OCI-LY7 (cell line): Measurements from ENCODE around the gene LYRM1. TPM values are rescaled to one million over a fixed set of nuclear protein-coding genes. Genes with fewer than 3 reads are reported as not detected.

ENCODE experiments used
- BruUV-seq: library from RNA; stranded (reverse); fragments of 400-500 nt; replicated peaks from 2 replicates; lab custom pipeline; 2021; lab: Mats Ljungman, UMichigan
- CTCF ChIA-PET: fragments of 300-600 bp; sonication (Branson Sonifier 250); formaldehyde crosslinking; loops from one replicate; lab custom pipeline; 2022; ENCODE audit warnings: antibody characterized with exemption; ENCODE audit not compliant: unreplicated experiment; lab: Charles Lee
- POLR2A ChIA-PET: fragments of 300-600 bp; sonication (Branson Sonifier 250); formaldehyde crosslinking; loops from one replicate; lab custom pipeline; 2022; ENCODE audit warnings: antibody characterized with exemption; lab: Charles Lee
- DNase-seq: peaks from one replicate; pipeline ENCODE4 v3.0.0-alpha.2; 2015; ENCODE audit warnings: low spot score
- H2AFZ ChIP-seq: fragments of 200-600 bp; sonication (generic), shearing (Covaris generic); 2 replicates; pipeline ENCODE4 v1.6.1; 2014; ENCODE audit warnings: mild to moderate bottlenecking, antibody characterized with exemption, low read length, moderate library complexity
- H3K27ac ChIP-seq: fragments of 200-600 bp; sonication (generic); 2 replicates; pipeline ENCODE4 v1.5.1; 2014; ENCODE audit warnings: mixed run types, low read depth, mild to moderate bottlenecking, moderate library complexity, low read length, inconsistent platforms; ENCODE audit not compliant: poor library complexity, severe bottlenecking
- H3K36me3 ChIP-seq: fragments of 200-600 bp; sonication (generic); 2 replicates; pipeline ENCODE4 v1.6.1; 2014; ENCODE audit warnings: mild to moderate bottlenecking, antibody characterized with exemption, low read length, moderate library complexity, mixed read lengths; ENCODE audit not compliant: insufficient read depth
- H3K4me1 ChIP-seq: fragments of 200-600 bp; sonication (generic); 2 replicates; pipeline ENCODE4 v1.5.1; 2014; ENCODE audit warnings: mild to moderate bottlenecking, low read length; ENCODE audit not compliant: insufficient read depth, poor library complexity, severe bottlenecking
- H3K4me2 ChIP-seq: fragments of 200-600 bp; sonication (generic); 2 replicates; pipeline ENCODE4 v1.6.1; 2014; ENCODE audit warnings: mild to moderate bottlenecking, low read length
- H3K4me3 ChIP-seq: fragments of 200-600 bp; sonication (generic); 2 replicates; pipeline ENCODE4 v1.5.1; 2014; ENCODE audit warnings: mild to moderate bottlenecking, low read depth, low read length; ENCODE audit not compliant: poor library complexity, severe bottlenecking
- H3K79me2 ChIP-seq: fragments of 200-600 bp; sonication (generic); 2 replicates; pipeline ENCODE4 v1.6.1; 2016; ENCODE audit warnings: low read depth, mild to moderate bottlenecking, low read length, moderate library complexity, mixed read lengths; ENCODE audit not compliant: insufficient read depth
- H3K9me2 ChIP-seq: fragments of 200-600 bp; sonication (generic); 2 replicates; pipeline ENCODE4 v1.6.1; 2016; ENCODE audit warnings: mild to moderate bottlenecking, low read length, mixed read lengths; ENCODE audit not compliant: insufficient read depth
- H3K9me3 ChIP-seq: fragments of 200-600 bp; sonication (generic); 2 replicates; pipeline ENCODE4 v1.6.1; 2014; ENCODE audit warnings: mild to moderate bottlenecking, mixed run types, low read length, mixed read lengths
- H4K20me1 ChIP-seq: fragments of 200-600 bp; sonication (generic); 2 replicates; pipeline ENCODE4 v1.6.1; 2014; ENCODE audit warnings: mild to moderate bottlenecking, antibody characterized with exemption, low read length, moderate library complexity, mixed read lengths; ENCODE audit not compliant: insufficient read depth
- CTCF ChIP-seq: fragments of 200-600 bp; sonication (generic); conservative IDR thresholded peaks from 2 replicates; pipeline ENCODE4 v1.5.1; 2014; ENCODE audit warnings: mild to moderate bottlenecking, antibody characterized with exemption, low read length, moderate library complexity, mixed read lengths
- EZH2phosphoT487 ChIP-seq: fragments of 200-600 bp; sonication (generic); IDR thresholded peaks from 2 replicates; pipeline ENCODE4 v1.6.1; 2018; ENCODE audit warnings: low read depth, borderline replicate concordance, mild to moderate bottlenecking, mixed run types, antibody characterized with exemption, low read length, moderate library complexity, mixed read lengths
- intact Hi-C: fragments of 100-400 bp; cut with micrococcal nuclease; formaldehyde crosslinking; loops from one replicate; pipeline ENCODE4 v1.10.0; 2022; ENCODE audit not compliant: unreplicated experiment
- total RNA-seq, 2 experiments: library from RNA; depleted of rRNA in 1 of 2; stranded (reverse); fragments of >200 nt in 1 of 2; shearing (Covaris generic) in 1 of 2; gene quantifications; 2 replicates each; pipeline ENCODE4 v1.2.3, GENCODE V29; 2014 to 2022

The LYRM1 gene
- total RNA-seq, 2 experiments from 2014 or later, result 23.3 to 24.0 TPM

GRCh38 chr16:20911361-20911760, 10.8 kb downstream of the LYRM1 start:
- POLR2A ChIA-PET, result interaction anchor here (0.6 to 1.0 kb wide), 2 partner anchors 34 to 98 kb away, joined by 3 read pairs; no protein-coding TSS in a partner anchor
- CTCF ChIA-PET, result no interaction called here
- no peak for DNase-seq
- Histone ChIP-seq H3K9me3 (no peaks in the 10 kb centered on the region), H4K20me1 (no peaks in the 10 kb centered on the region), H3K4me2 (no peak overlapping the region), H2AFZ (no peak overlapping the region), H3K36me3 (no peaks in the 10 kb centered on the region), H3K79me2 (no peaks in the 10 kb centered on the region), H3K4me1 (no peaks in the 10 kb centered on the region), H3K4me3 (no peak overlapping the region), H3K27ac (no peak overlapping the region), H3K9me2 (no peaks in the 10 kb centered on the region)
- BruUV-seq, result no TSS peak
- TF ChIP-seq CTCF, result no peak
- TF ChIP-seq EZH2phosphoT487, result no peak
- intact Hi-C loops, result no loop called here

- TF ChIP-seq CTCF (no peak), EZH2phosphoT487 (no peak)
- Histone ChIP-seq H3K4me3 (no peak overlapping the region), H2AFZ (no peak overlapping the region), H3K36me3 (no peaks in the 10 kb centered on the region), H3K9me3 (no peaks in the 10 kb centered on the region), H3K79me2 (no peaks in the 10 kb centered on the region), H3K4me2 (no peak overlapping the region), H3K27ac (no peak overlapping the region), H3K4me1 (no peaks in the 10 kb centered on the region), H4K20me1 (no peaks in the 10 kb centered on the region), H3K9me2 (no peaks in the 10 kb centered on the region)
- no peak for DNase-seq
- ChIA-PET CTCF (no interaction called here), POLR2A (no interaction called here)
- intact Hi-C loops, result no loop called here
- no TSS peak for BruUV-seq
These were observed 15.7 kb downstream of the LYRM1 start for GRCh38 chr16:20916289-20916688.

- intact Hi-C loops, result no loop called here
- H3K36me3 ChIP-seq, result no peaks in the 10 kb centered on the region
- DNase-seq, result no peak
- no peak overlapping the region for H3K4me3 ChIP-seq
- no TSS peak for BruUV-seq
- POLR2A ChIA-PET, result interaction anchor here (0.6 kb wide), 1 partner anchor 88 kb away, joined by 4 read pairs; no protein-coding TSS in a partner anchor
- H3K4me2 ChIP-seq, result no peak overlapping the region
- no peaks in the 10 kb centered on the region for H3K4me1 ChIP-seq
- H4K20me1 ChIP-seq, result no peaks in the 10 kb centered on the region
- TF ChIP-seq CTCF (no peak), EZH2phosphoT487 (no peak)
- no peak overlapping the region for H3K27ac ChIP-seq
- no peaks in the 10 kb centered on the region for H3K9me3 ChIP-seq
- H3K9me2 ChIP-seq, result no peaks in the 10 kb centered on the region
- H3K79me2 ChIP-seq, result no peaks in the 10 kb centered on the region
- no peak overlapping the region for H2AFZ ChIP-seq
- CTCF ChIA-PET, result no interaction called here
These were observed 16.4 kb downstream of the LYRM1 start for GRCh38 chr16:20916942-20917341.
